Renal cortex interstitium (tissue), 11 donors: ENCODE measurements around the gene TWNK. TPM values are rescaled to one million over a fixed set of nuclear protein-coding genes. Genes with fewer than 3 reads are reported as not detected.

ENCODE experiments used
- DNase-seq, 11 donors: peaks; one replicate each; pipeline ENCODE4 v3.0.0-alpha.2; 2013; ENCODE audit warnings: low read depth in 9 of 11, low spot score in 4 of 11; ENCODE audit errors: extremely low read depth in 1 of 11
- polyA plus RNA-seq, 3 donors: library from polyadenylated mRNA; unstranded; fragments of 120-200 nt; gene quantifications; one replicate each; pipeline ENCODE4 v1.2.1, GENCODE V29; 2013; ENCODE audit not compliant: insufficient read length in 3 of 3

Gene TWNK
- polyA plus RNA-seq, 3 donors: 13.4 to 17.1 (median 16.1) TPM

DNA sequence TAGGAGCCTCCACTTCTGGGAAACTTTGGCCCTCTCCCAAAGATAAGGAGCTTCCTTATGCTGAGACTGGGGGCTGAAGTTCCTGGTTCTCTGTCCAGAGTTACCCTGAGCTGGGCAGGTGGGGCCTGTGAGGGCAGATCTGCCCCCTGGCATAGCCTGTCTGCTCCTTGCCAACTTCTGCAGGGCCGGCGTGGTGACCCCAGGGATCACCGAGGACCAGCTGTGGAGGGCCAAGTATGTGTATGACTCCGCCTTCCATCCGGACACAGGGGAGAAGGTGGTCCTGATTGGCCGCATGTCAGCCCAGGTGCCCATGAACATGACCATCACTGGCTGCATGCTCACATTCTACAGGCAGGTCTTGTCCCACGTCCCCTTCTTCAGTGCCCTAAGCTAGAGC lies 48.0 kb downstream of the TWNK start:
- no peak for DNase-seq

GRCh38 chr10:101035916-101036702 lies 48.8 kb downstream of the TWNK start:
- no peak for DNase-seq

- no peak for DNase-seq
Observed at GRCh38 chr10:101036726-101037125, 49.4 kb downstream of the TWNK start.

- DNase-seq: no peak
Observed at GRCh38 chr10:101038484-101038883, 51.1 kb downstream of the TWNK start.

DNA sequence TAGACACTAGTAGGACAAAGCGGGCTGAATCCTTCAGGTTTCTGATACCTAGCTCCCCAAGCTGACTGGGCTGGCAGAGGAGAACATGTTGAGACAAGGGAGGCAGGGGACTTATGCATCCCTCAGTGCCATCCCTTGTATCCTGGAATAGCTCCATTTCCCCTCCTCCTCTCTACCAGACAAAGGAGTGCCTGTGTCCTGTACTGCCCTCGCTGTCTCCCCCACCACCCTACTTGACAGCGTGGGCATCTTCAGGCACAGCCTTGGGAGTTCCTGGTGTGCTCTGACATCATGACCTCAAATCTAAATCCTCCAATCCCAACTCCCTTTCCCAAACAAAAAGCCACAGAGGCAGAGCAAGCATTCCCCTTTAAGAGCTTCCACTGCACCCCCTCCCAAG lies 52.7 kb downstream of the TWNK start:
- no peak for DNase-seq

DNA sequence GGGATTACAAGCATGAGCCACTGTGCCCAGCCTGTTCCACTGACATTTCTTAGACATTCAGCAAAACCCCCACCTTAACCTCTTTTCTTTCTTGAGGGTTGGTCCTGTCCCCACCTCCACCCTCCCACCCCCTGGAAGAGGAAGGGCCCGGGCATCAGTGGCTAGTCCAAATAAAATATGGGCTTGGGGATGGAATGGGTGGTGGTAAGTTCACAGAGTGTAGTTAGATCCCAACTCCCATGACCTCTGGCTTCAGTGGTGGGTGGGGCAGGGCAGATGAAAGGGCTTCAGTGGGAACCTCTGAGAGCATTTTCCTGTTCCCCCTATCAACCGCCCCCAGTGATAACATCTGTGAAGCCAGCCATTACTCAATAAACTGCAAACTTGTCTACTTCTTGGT lies 53.5 kb downstream of the TWNK start:
- DNase-seq: no peak

DNA sequence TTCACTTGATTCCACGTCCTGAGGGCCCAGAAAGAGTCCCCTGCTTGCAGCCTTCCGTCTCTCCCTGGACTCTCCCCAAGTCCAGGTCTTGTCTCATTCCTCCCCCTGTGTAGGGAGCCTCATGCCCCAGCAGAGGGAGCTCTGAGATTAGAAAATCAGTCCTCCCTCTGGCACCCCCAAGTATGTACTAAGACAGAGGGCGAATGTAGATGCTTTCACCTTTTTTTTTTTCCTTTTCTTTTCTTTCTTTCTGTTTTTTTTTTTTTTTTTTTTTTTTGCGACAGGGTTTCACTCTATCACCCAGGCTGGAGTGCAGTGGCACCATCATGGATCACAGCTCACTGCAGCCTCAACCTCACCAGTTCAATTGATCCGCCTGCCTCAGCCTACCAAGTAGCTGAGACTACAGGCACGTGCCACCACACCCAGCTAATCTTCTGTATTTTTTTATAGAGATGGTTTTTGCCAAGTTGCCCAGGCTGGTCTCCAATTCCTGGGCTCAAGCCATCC lies 54.0 kb downstream of the TWNK start:
- DNase-seq: peak in 3 of 11 donors; percentile 76 to 86 (median 79)

GRCh38 chr10:101042118-101042517 lies 54.8 kb downstream of the TWNK start:
- DNase-seq: no peak

GRCh38 chr10:101042667-101043362 lies 55.5 kb downstream of the TWNK start:
- DNase-seq: peak in 10 of 11 donors; percentile 85 to 96 (median 90)

GRCh38 chr10:101043363-101043707 lies 56.0 kb downstream of the TWNK start:
- no peak for DNase-seq

Other genes with a start within 250 kb of the TWNK start
- gene PAX2, start 242.0 kb upstream of the TWNK start, polyA plus RNA-seq: 100 to 1,000 TPM; 174 to 255 (median 188) TPM
- gene SLF2, start 74.6 kb upstream of the TWNK start, polyA plus RNA-seq: 10 to 100 TPM; 33.4 to 45.6 (median 36.9) TPM
- 10 to 100 TPM; 49.8 to 52.7 (median 50.3) TPM for gene SEMA4G, start 18.0 kb upstream of the TWNK start, polyA plus RNA-seq
- 100 to 1,000 TPM in 2 of 3 donors, 10 to 100 TPM in 1; 94.5 to 105 (median 100) TPM for gene MRPL43, start within 50 bp of the TWNK start, polyA plus RNA-seq
- gene LZTS2, start 12.3 kb downstream of the TWNK start, polyA plus RNA-seq: 10 to 100 TPM; 45.4 to 72.3 (median 70.8) TPM
- 1 to 10 TPM; 2.3 to 4.3 (median 3.8) TPM for gene PDZD7, start 43.6 kb downstream of the TWNK start, polyA plus RNA-seq
- 10 to 100 TPM; 22.4 to 36.1 (median 24.2) TPM for gene SFXN3, start 43.7 kb downstream of the TWNK start, polyA plus RNA-seq
- 10 to 100 TPM in 1 of 3 donors, 1 to 10 TPM in 2; 8.0 to 12.7 (median 10.0) TPM for gene KAZALD1, start 74.4 kb downstream of the TWNK start, polyA plus RNA-seq
- under 1 TPM in 2 of 3 donors, not detected in 1; 0.09 TPM for gene TLX1, start 143.8 kb downstream of the TWNK start, polyA plus RNA-seq
- under 1 TPM in 1 of 3 donors, not detected in 2; 0.03 TPM for gene LBX1, start 241.9 kb downstream of the TWNK start, polyA plus RNA-seq